Measurements from ENCODE around the gene TRIM24.
"Not testable (repeated sequence)": the region's sequence is repeated elsewhere in the genome, so short reads cannot be mapped to it uniquely, and the experiment has no call there.

Gene TRIM24

DNA sequence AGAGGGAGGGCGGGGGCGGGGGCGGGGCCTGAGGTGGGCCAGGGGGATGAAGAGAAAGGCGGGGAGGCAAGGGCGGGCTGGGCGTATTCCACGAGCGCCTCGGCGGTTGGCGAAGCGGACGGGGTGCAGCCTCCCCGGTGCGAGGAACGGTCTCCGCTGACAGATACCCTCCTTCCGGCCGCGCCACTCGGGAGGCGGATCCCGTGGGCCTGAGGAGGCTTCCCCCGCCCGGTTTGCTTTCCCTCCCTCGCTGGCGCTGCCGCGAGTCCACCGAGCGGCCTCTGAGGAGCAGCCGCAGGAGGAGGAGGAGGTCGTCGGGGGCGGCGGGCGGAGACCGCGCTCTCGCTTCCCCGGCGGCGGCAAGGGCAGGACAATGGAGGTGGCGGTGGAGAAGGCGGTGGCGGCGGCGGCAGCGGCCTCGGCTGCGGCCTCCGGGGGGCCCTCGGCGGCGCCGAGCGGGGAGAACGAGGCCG lies at the start of gene TRIM24:
TRIM24 (plus strand) TSS at position 84 of the 473 bp plus-strand sequence; CDS start at position 374, 290 bp downstream.
- DNase-seq (ENCODE audit: low read depth in 2 of 3, low spot score in 2 of 3) = peak; percentile 62 to 95 (median 81)

DNA sequence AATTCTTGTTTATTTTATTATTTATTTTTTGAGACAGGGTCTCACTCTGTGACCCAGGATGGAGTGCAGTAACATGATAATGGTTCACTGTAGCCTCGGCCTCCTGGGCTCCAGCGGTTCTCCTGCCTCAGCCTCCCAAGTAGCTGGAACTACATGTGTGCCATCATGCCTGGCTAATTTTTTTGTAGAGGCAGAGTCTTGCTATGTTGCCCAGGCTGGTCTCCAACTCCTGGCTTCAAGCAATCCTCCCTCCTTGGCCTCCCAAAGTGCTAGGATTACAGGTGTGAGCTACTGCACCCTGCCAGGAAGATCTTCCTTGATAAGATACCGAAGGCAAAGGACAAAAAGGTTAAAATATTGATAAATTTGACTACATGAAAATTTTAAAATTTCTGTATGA lies 48.0 kb upstream of the TRIM24 start:
- DNase-seq (ENCODE audit: low read depth in 2 of 3, low spot score in 2 of 3) = not testable (repeated sequence)

DNA sequence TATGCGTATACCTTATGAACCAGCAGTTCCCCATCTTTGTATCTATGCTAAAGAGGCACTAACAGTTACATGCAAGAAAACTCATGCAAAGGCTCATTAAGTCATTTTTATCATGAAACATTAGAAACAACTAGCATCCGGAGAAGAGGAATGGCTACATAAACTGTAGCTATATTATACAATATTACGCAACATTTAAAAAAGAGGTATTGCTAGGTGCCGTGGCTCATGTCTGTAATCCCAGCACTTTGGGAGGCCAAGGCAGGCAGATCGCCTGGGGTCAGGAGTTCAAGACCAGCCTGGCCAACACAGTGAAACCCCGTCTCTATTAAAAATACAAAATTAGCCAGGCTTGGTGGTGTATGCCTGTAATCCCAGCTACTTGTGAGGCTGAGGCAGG lies 47.1 kb upstream of the TRIM24 start:
- not testable (repeated sequence) for DNase-seq (ENCODE audit: low read depth in 2 of 3, low spot score in 2 of 3)

DNA sequence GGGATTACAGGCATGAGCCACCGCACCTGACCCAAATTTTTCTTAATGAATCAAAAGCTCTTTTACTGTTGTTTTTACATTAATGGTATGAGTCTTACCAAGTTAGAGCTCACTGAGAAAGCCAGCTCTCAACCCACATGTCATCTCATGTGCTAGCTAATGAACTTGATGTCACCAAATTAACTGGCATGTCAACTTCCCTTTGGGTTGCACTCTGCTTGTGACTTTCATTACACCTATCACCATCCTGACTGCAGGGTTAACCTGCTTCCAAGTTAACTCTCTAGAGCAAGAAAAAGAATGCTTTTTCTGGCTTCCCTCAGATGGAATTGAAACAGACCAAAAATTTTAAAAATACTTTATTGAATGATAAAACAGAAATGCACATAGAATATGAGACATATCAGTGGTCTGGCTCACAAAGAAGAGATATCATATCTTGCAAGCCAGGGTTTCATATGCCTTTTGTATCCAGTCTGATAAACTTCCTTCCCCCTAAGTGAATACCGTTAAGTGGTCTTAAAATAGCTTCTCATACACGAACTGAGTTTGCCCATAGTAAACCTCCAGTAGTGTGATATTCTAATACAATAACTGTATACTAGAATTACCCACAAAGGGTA lies 42.9 kb upstream of the TRIM24 start:
- no peak for DNase-seq (ENCODE audit: low read depth in 2 of 3, low spot score in 2 of 3)

DNA sequence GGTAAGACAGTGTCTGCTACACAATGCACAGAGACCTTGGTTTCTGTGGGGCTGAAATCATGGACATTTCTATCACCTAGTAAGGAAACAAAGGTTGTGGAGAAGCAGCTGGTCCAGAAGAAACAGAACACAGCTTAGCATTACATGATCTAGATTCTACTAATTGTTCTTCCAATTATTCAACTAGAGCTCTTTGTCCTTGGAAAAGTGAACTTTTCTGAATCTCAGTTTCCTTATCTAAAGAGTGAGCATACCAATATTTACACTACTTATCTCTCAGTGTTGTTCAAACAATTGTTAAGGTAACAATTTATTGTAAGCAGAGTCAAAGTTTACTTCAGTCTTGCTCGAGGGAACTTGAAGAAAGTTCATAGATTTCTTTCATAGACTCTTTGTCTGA lies 42.3 kb upstream of the TRIM24 start:
- no peak for DNase-seq (ENCODE audit: low read depth in 2 of 3, low spot score in 2 of 3)

DNA sequence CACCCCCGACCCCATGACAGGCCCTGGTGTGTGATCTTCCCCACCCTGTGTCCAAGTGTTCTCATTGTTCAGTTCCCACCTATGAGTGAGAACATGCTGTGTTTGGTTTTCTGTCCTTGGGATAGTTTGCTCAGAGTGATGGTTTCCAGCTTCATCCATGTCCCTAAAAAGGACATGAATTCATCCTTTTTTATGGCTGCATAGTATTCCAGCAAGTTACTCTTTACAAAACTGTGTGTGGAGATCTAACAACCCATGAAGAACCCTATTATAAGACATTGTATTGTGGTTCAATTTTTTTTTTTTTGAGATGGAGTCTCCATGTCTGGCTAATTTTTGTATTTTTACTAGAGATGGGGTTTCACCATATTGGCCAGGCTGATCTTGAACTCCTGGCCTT lies 41.7 kb upstream of the TRIM24 start:
- not testable (repeated sequence) for DNase-seq (ENCODE audit: low read depth in 2 of 3, low spot score in 2 of 3)

DNA sequence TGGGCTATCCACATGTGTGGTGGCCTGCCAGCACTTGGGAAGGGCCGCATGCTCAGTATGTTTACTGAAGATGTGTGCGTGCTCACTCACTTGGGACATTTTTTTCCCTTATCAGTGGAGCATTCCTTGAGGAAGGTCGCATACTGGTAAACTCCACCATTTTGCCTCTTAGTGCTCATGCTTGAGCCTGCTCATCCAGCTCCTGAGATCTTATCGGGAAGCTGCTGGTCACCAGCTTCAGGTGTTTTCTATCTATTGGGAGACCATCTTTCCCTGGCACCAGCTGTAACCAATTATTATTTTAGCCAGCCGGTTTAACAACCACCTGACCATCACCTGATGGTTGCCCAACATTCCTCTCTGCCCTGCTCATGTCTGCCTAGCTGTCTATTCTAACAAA lies 35.0 kb upstream of the TRIM24 start:
- DNase-seq (ENCODE audit: low read depth in 2 of 3, low spot score in 2 of 3) = no peak

DNA sequence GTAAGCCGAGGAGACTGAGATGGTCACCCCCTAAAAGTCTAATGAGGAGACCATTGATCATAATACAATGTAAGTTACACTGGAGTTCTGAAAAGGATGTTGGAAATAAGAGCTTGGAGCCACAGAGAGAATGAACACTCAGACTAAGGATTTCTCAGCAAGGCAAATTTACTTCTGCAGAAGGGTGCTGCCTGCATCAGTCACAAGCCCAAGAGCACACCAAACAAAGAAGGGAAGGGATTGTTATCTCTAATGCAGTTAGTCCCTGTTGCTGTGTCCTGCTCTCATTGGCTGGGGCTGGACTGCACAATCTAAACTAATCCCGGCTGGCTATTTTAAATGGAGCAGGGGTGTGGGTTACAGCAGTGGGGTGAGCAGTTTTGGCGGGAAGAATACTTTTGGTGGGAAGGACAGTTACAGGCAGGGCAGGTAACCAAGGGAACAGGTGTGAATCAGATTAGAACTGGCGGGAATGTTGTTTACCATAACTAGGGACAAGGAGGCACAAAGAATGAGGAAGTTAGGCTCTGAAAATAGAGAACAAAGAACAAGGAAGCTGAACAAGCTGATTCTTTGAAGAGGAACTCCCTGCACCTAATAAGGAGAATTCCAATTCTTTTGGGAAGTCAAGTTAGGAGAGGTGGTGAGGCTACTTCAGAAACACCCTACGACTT lies 30.3 kb upstream of the TRIM24 start:
- DNase-seq (ENCODE audit: low read depth in 2 of 3, low spot score in 2 of 3) = no peak

DNA sequence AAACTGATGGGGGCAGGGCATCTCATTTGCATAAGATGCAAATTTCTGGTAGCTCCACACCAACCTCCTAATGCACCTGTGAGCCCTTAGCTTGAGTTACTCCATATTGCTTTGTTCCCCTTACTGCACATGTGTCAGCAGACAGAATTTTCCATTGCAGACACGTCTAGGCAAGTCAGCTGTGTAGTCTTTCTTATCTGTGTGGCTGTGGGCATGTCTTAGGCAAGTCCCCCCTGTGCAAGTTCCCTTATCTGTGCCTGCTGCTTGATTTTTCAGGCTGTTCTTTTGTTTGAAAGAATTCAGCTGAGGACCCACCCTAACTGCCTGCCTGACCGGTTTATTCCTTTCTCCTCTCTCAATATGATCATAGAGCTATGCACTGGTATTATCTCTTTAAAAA lies 28.5 kb upstream of the TRIM24 start:
- DNase-seq (ENCODE audit: low read depth in 2 of 3, low spot score in 2 of 3) = no peak

DNA sequence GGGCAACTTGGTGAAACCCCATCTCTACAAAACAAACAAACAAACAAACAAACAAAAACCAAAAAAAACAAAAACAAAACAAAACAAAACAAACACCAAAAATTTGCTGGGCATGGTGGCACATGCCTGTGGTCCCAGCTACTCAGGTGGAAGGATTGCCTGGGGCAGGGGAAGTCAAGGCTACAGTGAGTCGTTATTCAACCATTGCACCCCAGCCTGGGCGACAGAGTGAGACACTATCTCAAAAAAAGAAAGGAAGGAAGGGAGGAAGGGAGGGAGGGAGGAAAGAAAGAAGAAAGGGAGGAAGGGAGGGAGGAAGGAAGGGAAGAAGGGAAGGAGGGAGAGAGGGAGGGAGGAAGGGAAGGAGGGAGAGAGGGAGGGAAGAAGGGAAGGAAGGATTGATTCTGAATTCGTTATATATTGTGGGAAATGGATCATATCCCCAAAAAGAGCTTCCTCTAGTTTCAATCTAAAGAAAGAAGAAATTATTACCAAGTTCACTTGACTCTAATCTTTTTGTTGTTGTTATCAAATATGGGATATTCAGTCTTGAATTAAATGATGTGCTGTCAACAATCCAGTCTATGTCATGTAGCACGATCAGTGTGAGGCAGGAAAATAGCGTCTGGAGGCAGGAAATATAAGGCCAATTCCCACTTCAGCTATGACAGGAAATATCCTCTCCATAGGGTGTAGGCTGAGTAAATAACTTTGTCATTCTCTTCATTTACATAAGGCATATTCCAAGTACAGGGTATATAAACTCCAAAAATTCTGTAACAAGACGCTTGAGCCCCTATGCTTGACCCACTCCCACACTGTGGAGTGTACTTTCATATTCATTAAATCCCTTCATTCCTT lies 26.2 kb upstream of the TRIM24 start:
- DNase-seq (ENCODE audit: low read depth in 2 of 3, low spot score in 2 of 3) = no peak

DNA sequence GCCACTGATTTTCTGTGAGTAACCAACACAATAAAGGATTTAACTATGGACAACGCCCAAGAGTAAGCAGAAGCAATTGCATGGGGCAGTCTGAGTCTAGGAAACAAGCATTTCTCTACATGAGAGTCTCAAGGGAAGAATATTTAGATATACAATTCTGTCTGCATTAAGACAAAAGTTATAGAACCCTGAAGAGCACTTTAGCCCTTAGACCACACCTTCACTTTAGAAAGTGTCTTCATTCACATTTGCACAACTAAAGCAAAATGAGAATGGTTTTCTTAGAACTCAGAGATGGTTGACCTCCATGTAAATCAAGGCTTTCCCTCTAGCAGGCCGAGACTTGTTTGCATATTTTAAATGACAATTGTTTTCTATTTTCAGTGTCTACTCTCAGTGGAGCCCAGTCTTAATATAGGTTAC lies 25.5 kb upstream of the TRIM24 start:
- DNase-seq (ENCODE audit: low read depth in 2 of 3, low spot score in 2 of 3) = no peak

DNA sequence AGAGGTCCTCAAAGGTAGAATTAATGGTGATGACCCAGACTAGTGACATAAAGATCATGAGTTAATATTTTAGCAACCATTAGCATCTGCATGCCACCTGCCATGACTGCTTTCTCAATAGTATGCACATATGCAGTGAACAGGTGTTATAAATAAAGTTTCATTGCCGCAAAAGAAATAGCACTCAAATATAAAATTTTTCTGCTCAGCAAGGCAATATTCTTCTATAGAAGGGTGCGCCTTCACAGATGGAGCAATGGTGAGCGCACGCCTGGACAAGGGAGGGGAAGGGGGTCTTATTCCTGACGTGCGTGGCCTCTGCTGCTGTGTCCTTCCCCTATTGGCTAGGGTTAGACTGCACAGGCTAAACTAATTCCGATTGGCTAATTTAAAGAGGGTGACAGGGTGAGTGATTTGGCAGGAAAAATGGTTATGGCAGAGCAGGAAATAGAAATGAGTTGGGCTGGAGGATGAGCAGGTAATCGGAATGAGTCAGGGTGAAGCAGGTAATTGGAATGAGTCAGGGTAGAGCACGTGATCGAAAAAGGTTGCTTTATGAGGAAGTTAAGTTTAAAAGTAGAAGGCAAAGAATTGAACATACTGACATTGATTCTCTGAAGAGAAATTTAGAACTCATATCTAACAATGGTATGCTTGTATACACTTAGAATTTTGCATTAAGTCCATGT lies 24.7 kb upstream of the TRIM24 start:
- no peak for DNase-seq (ENCODE audit: low read depth in 2 of 3, low spot score in 2 of 3)

DNA sequence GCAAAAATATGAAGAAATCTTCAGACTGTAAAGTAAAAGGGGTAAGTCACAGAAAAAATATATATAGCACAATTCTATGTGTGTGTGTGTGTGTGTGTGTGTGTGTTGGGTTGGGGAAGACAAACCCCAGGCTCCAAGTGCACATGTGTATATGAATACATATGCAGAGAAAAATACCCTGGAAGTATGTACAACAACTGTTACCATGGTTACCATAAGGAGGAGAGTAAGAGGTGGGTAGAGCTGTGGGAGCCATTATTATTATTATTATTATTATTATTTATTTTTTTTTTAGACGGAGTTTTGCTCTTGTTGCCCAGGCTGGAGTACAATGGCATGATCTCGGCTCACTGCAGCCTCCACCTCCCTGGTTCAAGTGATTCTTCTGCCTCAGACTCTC lies 23.7 kb upstream of the TRIM24 start:
- DNase-seq (ENCODE audit: low read depth in 2 of 3, low spot score in 2 of 3) = no peak

DNA sequence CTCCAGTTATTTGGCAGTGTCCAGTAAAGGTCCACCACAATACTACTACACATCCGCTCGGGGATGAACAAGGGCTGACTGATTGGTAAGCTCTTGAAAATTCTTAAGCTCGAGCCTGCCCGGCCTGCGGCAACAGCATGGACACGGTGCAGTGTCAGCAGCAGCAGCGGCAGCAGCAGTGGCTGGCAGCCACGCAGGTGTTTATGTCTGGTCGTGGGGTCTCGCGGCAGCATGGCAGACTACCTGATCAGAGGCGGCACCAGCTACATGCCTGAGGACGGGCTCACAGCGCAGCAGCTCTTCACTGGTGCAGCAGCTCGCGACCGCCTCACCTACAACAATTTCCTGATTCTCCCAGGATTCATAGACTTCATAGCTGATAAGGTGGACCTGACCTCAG lies 19.6 kb upstream of the TRIM24 start:
- no peak for DNase-seq (ENCODE audit: low read depth in 2 of 3, low spot score in 2 of 3)

DNA sequence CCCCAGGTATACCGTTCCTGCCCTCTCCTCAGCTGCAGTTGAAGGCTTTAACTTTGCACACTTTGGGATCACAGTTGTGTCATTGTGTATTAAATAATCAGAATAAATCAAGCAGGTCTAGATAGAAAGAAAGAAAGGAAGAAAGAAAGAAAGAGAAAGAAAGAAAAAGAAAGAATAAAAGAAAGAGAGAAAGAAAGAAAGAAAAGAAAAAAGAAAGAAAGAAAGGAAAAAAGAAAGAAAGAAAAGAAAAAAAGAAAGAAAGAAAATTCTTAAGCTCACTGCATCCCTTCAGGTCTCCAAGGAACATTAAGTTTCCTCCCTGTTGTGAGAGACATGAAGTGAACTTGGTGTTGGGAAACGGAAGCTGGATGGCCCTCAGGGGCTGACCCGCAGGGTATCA lies 17.2 kb upstream of the TRIM24 start:
- no peak for DNase-seq (ENCODE audit: low read depth in 2 of 3, low spot score in 2 of 3)

DNA sequence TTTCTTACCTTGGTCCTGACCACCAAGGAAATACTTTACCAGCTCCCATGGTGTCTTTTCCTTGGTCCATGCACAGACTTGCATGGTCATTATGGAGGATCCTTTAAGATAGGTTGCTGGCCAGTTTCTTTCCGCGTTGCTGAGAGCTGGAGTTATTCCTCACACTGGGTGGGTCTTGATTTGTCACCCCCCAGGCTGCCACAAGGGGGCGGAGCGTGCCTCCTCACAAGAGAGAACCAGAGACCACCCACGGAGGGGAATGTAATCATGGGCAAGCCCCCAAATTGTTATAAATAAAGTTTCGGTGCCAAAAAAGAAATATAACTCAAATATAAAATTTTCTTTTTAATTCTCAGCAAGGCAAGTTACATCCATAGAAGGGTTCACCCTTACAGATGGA lies 10.5 kb upstream of the TRIM24 start:
- DNase-seq (ENCODE audit: low read depth in 2 of 3, low spot score in 2 of 3) = peak in 1 of 3 experiments; percentile 18

DNA sequence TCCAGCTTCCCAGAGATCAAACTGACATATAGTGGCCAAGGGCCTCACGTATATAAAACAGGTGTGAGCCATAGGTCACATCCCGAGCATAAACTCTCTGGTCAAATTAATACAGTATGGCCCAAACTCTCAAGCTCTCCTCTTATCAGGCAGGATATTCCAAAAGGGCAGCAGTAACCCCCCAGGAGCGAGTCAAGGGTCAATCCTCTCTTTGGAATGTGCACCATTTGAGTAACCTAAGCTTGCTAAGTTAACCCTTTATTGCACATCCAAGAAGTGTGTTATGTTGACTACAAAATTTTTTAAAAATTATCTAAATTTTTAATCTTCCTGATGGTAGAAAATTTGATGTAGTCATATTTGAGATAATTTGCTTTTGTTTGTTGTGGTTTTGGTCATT lies 4.5 kb upstream of the TRIM24 start:
- DNase-seq (ENCODE audit: low read depth in 2 of 3, low spot score in 2 of 3) = no peak

DNA sequence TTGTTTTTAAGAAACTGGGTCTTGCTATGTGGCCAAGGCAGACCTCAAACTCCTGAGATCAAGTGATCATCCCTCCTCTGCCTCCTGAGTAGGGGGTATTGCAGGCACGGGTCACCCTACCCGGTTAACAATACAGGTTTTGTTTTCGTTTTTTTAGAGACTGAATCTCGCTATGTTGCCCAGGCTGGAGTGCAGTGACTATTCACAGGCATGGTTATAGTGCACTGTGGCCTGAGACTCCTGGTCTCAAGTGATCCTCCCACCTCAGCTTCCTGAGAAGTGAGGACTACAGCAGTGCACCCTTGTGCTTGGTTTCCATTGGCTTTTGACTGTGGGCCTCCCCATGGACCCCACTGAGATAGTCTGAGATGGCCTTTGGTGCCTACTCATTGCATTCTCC lies 3.8 kb upstream of the TRIM24 start:
- DNase-seq (ENCODE audit: low read depth in 2 of 3, low spot score in 2 of 3) = no peak

DNA sequence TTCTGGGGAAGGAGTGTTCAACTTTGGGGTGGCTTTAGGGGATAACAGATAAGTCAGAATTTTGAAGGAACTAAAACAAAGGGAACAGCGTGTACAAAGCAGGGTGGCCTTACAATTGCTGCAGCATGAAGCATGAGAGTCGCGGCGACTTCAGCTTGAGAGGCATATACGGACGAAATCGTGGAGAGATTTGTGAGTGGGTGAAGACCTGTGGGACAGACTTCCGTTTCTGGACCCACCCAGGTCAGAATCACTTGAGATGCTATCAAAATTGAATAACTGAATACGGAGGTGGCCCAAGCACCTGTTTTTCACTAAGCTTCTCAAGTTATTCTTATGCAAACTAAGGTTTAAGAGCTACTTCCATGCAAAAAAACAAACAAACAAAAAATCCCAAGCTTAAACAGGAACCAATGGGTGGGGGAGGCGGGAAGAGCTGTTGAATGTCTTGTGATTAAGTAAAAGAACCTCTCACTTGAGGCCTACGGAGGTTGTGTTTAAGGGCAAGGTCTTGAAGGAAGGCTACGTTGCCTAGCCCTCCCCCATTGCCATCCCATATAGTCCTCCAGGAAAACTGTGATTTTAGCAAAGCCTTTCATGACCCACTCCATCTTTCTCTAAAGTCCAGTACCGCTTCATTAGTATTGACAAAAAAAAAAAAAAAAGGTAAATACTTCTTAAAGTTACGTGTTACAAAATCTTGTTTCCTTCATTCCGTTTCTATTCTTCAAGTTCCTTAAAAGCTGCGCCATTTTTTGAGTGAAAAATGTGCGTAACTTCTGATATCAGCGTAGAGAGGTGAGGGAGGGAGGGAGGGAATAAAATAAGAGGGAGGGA lies 1.3 kb upstream of the TRIM24 start:
- no peak for DNase-seq (ENCODE audit: low read depth in 2 of 3, low spot score in 2 of 3)

DNA sequence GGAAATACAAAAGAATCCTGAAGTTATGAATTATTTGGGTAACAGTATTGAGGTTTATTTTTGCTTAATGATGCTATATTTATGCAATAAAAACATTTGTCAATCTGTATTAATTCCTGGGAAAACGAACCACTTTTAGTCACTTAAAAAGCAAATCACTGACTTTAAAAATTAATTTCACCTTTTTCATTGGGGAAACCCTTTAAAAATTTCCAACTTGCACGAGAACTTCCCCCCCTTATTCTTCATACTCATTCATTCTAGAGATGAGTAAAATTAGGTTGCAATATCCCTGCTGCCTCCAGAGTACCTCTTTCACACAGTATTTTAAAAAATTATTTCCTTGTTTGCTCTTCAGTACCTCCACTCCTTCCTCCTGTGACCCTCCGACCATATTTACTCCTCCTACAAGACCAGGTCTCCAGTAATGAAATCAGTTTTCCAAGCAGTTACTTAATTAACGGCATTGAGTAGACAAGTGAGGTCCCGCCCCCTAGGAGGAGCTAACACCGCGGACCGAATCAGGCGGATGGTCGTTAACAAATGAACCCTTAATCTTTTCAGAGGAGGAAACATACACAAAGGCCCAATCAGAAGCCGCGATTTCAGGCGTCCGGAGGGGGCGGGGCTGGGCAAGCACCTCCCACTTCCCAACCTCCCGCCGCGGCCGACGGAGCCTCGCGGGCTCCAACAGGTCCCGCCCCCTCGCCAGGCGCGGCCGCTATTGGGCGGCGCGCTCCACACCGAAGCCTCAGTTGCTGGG lies 465 bp upstream of the TRIM24 start:
- DNase-seq (ENCODE audit: low read depth in 2 of 3, low spot score in 2 of 3) = peak in 2 of 3 experiments; percentile 81 to 90
